Activated CD4-positive, alpha-beta T cell treated with anti-CD3 and anti-CD28 coated beads, Interleukin-2, Interleukin-4, amounts not matched to agents 100 ng/mL and 50 ng/mL, durations not matched to agents 16 hours and 8 hours (primary cell): ENCODE results near the gene NIPSNAP2.
"Not testable (repeated sequence)": the region's sequence is repeated elsewhere in the genome, so short reads cannot be mapped to it uniquely, and the experiment has no call there.

ENCODE experiments used
- DNase-seq: peaks from one replicate; pipeline ENCODE4 v3.0.0-alpha.2; 2020; ENCODE audit warnings: low spot score

Gene NIPSNAP2

DNA sequence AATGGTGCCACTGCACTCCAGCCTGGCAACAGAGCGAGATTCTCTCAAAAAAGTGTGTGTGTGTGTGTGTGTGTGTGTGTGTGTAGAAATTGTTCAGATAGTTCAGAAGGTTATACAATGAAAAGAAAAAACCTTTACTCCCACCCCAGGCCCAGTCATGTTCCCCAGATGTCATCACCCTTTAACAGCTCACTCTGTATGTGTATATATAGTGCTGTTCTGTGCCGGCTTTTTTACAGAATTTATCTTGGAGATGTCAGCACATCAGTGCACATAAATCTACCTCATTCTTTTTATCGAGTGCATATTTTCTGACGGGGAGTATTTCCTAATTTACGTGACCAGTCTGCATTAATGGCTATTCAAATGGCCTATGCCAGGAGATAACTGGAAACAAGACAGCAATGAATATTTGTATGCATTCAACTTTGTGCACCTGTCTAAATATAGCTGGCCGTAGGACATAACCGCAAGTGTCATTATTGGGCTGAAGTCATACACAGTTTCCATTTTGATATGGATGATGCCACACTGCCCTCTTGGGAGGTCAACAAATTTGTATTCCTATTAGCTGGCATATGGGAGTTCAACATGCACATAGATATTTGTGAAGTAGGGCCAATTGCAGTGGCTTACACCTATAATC lies 11.7 kb downstream of the NIPSNAP2 start:
- no peak for DNase-seq

DNA sequence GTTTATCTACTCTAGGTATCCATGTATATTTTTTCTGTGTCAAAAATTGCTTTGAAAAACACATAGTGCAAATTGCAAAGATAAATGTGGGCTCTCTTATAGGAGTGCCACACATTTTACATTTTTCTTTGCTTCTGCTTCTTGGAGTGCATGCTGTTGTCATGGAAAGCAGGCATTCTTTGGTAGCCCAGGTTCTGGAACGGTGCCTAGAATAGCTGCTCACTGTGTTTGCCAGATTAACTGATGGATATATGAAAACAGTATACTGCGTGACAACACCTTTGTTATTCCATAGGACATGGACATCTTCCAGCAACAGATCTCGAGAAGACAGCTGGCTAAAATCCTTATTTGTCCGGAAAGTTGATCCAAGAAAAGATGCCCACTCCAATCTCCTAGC lies 13.4 kb downstream of the NIPSNAP2 start:
- no peak for DNase-seq

DNA sequence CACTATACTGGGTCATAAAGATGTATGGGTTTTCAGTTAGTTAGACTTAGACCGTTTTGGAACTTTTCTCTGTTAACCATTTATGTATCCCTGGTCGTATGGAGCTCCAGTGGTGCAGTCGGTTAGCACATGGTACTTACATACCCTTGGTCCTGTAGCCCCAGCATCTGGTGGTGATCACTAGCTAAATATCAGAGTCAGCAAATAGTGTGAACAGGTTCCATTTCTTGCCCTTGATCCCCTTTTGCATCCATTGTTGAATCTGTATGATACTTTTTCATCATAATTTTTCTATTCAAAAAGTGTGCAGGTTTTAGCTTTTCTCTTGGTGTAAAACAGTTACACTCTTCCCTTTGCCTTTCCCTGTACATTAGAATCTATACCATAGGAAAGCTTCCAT lies 15.9 kb downstream of the NIPSNAP2 start:
- DNase-seq: no peak

DNA sequence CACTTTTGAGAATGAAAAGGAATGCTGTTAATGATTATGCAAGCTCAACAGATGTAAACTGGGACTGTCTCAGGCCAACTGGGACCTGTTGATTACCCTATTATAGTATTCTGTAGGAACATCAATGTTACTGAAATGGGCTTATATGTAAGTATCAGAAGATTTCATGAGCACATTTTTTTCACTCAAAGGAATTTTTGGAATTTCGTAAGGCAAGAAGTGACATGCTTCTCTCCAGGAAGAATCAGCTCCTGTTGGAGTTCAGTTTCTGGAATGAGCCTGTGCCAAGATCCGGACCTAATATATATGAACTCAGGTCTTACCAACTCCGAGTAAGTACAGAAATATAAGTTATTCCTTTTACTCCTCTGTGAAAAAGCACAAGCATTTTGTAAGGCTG lies 19.2 kb downstream of the NIPSNAP2 start:
- no peak for DNase-seq

DNA sequence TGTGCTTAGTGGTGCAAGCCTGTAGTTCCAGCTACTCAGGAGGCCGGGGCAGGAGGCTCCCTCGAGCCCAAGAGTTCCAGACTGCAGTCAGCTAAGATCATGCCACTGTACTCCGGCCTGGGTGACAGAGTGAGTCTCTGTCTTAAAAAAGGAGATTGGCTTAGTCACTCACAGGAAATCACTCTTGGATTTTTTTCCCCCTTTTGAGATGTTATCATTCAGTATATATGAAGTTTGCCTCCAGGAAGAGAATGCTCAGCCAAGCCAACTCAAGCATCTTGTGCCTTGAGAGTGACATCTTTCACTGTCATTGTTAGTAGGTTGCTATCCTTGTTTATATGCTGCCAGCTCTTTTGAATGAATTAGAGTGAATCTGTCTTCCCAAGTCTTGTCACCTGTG lies 28.0 kb downstream of the NIPSNAP2 start:
- no peak for DNase-seq

GRCh38 chr7:55996856-55997500 lies 32.6 kb downstream of the NIPSNAP2 start:
- no peak for DNase-seq

DNA sequence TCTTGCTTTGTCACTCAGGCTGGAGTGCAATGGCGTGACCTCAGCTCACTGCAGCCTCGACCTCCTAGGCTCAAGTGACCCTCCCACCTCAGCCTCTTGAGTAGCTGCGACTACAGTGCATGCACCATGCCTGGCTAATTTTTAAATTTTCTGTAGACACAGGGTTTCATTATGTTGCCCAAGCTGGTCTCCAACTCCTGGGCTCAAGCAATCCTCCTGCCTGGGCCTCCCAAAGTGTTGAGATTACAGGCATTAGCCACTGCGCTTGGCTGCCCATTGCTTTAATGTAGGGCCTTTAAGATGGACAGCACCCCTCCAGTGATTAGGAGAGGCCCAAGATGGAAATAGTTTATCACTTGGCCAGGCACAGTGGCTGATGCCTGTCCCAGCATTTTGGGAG lies 39.4 kb downstream of the NIPSNAP2 start:
- no peak for DNase-seq

DNA sequence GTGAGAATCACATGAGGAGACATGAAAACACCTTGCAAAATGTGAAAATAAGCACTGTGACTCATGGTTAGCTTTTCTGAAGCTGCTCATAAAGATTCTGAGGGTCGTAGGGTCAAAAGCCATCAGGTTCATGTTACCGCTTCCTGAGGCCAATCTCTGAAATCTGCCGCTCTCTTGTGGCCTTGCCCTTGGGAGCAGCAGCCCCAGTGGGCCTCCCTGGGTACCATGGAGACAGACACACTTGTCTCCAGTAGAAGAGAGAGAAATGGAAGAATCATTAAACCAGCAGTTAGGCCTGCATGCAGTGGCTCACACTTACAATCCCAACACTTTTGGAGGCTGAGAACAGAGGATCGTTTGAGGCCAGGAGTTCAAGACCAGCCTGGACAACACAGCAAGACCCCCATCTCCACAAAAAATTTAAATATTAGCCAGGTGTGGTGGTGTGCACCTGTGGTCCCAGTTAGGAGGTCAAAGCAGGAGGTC lies 42.8 kb downstream of the NIPSNAP2 start:
- no peak for DNase-seq

DNA sequence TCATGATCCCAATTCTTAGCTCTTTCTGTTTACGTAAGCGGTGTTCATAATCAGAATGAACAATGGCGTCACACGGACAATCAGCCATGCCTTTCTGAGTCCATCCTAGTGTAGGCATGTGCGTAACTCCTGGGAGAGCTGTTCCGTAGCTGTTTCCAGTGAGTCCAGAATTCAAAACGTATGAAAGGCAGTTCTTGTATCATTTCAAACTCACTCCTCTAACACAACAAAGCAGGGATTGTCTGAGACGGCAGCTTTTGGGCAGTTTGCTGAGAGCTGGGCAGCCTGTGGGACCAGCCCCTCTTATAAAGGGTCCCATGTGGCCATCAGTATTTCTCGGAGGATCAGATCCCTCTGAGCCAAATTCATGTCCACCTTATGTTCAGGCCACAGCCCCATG lies 43.5 kb downstream of the NIPSNAP2 start:
- no peak for DNase-seq

DNA sequence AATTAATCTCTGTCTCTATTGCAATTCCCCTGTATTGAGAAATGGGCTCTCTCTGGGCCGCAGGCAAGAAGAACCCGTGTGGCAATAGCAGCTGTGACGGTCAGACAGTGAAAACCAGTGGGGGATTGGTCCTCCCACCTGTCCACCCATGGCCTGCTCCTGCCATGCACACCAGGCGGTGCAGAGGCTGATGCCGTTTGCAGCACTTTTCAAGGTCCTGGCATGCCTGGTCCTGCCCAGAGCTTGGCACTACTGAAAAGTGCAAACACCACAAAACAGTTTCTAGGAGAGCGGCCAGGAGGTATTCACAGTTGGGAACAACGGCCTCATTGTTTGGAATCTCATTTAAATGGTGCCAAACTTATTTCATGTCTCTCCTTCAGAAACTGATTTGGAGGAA lies 45.3 kb downstream of the NIPSNAP2 start:
- no peak for DNase-seq

GRCh38 chr7:56017015-56017414 lies 52.6 kb downstream of the NIPSNAP2 start:
- DNase-seq: not testable (repeated sequence)

DNA sequence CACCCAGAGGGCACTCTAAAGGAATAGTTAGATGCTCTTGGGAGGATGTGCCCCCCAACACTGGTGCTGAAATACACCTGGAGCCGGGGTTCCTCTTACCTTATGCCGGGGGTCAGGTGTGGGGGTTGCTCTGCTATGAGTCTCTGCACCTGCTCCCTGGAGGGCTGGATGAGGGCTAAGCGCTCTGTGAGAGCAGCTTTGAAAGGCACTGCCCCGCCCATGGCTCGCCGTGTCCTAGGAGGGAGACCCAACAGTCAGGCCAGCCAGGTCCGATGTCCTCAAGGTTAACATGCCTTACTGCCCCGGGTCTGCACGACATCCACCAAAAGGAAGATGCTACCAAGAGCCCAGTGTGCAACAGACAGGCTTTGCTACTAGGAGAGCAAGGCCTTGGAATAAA lies 55.1 kb downstream of the NIPSNAP2 start:
- no peak for DNase-seq

DNA sequence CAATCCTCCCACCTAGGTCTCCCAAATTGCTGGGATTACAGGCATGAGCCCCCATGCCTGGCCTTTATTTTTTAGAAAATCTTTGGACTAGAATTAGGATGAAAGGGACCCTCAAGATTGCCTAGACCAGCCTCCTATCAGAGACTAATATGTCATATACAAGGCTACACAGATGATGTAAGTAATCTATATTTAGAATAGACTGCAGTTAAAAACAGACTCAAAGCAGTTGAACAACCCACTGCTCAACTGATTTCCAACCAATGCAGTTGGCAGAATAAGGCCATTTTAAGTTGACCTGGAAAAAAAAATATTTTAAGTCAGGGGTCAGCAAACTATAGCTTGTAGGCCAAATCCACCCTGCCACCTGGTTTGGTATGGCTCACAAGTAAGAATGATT lies 59.1 kb downstream of the NIPSNAP2 start:
- no peak for DNase-seq

DNA sequence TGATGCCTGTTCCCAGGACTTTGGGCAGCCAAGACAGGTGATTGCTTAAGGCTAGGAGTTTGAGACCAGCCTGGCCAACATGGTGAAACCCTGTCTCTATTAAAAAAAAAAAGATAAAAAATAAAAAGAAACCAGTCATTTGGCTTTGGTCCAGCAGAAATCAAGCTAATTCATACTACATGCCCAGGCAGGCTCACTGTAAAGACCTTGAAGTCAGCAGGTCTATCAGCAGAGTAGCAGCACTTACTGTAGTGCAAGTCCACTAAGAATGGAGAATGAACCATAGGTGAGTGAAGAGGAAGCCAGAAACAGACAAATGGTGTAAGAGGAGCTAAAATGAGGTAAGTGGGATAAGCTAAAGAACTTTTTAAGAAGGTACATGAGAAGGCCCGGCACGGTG lies 62.2 kb downstream of the NIPSNAP2 start:
- no peak for DNase-seq

DNA sequence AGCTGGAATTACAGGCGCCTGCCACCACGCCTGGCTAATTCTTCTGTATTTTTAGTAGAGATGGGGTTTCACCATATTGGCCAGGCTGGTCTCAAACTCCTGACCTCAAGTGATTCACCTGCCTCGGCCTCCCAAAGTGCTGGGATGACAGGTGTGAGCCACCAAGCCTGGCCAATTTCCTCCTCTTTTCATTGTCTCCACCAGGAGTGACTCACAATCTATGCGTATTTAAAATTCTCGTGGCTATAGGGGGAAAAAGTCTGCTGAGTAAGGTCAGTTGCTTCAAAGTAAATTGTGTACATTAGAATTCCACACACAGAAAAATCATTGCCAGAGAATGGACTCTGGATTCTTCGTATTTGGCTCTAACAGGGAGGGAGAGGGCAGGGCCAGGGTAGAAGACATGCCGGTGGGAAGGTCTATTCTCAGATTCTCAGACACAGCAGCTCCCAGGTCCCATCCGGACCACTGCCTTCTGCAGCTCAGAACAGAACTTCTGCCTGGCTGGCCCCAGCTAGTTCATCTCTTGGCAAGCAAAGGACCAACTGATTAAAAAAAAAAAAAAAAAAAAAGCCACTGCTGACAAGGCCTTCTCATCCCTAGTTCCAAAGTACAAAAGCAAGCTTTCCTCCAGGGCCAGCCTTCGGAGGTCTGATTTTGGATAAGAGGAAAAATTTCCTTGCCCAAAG lies 64.7 kb downstream of the NIPSNAP2 start:
- no peak for DNase-seq

DNA sequence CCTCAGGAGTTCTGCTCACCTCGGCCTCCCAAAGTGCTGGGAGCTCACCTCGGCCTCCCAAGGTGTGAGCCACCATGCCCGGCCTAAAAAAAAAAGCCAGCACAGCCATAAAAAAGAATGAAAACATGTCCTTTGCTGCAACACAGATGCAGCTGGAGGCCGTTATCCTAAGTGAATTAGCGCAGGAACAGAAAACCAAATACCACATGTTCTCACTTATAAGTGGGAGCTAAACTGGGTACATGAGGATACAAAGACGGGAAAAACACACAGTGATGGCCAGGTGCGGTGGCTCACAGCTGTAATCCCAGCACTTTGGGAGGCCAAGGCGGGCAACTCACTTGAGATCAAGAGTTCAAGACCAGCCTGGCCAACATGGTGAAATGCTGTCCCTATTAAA lies 66.0 kb downstream of the NIPSNAP2 start:
- no peak for DNase-seq

GRCh38 chr7:56031556-56031955 lies 67.2 kb downstream of the NIPSNAP2 start:
- not testable (repeated sequence) for DNase-seq

GRCh38 chr7:56032578-56032977 lies 68.2 kb downstream of the NIPSNAP2 start:
- DNase-seq: not testable (repeated sequence)

DNA sequence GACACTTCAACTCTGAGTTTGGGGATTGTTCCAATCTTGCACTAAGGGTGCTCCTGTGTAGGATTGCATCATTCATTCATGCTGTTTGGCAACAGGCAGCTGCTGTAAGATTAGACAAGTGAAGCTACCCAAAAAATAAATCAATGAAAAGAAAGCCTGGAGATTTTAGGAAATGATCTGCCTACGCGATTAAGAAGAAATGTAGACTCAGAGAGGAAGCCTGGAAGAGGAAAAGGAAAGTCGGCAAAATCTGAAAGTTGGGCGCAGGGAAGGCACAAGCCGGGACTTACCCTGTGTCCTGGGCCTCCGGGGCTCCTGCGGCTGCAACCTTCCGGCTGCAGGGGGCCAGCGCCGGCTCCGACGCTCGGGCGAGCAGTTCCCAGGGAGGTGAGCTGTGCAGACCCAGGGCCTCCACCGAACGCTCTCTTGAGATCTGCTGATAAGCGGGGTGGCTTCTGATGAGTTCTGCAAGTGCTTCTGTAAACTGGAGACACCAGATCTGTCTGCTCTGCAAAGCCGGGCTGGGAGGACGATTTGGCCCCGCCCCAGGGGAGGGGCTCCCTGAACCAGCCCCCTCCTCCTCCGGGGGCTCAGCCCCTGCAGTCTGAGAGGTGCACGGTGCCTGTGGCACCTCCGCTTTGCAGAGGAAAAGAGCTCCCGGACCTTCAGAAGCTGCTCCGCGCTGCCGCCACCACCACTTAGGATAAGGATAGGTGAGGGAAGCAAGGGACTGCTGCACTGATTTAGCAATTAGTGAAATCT lies 69.5 kb downstream of the NIPSNAP2 start:
- DNase-seq: peak; percentile 83

DNA sequence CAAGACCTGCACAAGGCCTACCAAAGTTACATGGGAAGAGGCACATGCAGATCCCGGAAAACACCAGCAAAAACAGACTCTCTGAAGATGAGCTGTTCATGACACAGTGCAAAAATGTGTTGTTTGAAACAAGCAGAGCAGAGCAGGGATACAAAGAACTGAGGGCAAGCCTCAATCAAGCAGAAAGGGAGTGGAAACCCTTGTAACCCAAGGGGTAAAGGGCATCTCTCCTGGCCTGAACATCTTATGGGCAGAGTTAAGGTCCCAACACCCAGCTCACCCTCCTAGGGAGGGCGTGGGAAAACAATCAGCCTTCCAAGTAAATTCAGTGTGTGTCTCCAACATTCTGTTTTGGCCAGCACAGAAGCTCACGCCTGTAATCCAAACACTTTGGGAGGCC lies 76.3 kb downstream of the NIPSNAP2 start:
- DNase-seq: no peak

DNA sequence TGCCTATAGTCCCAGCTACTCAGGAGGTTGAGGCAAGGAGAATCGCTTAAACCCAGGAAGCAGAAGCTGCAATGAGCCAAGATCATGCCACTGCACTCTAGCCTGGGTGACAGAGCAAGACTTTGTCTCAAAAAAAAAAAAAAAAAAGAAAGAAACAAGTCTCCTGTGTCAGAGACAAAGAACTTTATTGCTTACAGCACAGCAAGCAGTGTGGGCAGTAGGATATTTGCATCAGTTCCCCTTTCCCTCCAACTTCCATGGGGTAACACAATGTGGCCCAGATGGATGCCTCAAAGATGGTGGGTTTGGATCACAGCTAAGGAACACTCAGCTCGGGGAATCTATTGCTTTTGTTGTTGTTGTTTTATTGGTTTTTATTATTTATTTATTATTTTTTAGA lies 81.4 kb downstream of the NIPSNAP2 start:
- not testable (repeated sequence) for DNase-seq

DNA sequence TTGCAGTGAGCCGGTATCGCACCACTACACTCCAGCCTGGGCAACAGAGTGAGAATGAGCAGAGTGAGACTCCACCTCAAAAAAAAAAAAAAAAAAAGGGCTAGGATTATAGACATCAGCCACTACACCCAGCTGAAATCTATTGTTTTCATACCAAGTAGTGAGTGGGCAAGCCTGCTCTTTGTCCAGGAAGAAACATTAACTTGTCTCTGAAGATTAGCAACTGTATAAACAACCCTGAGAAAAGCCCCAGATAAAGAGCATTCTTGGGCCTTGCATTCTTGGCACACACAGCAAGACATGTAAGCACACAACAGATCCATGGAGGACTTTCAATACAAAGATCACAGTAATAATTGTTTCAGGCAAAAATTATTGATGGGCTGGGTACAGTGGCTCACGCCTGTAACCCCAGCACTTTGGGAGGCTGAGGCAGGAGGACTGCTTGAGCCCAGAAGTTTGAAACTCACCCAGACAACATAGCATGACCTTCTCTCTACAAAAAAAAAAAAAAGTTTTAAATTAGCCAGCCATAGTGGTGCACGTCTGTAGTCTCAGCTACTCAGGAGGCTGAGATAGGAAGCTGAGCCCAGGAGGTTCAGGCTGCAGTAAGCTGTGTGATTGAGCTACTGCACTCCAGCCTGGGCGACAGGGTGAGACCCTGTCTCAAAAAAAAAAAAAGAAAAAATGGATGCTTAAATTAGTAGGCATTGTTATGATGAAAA lies 82.5 kb downstream of the NIPSNAP2 start:
- no peak for DNase-seq
